Measurements from ENCODE around the gene CCDC149. TPM values are rescaled to one million over a fixed set of nuclear protein-coding genes. Genes with fewer than 3 reads are reported as not detected.

CCDC149 gene
- total RNA-seq, 4 donors from 2014 or later = 0.91 to 13.9 (median 5.7) TPM

- Histone ChIP-seq H3K4me3 (no peak overlapping the region), H3K4me1 (peaks cover 0 to 25% (median 3%) of the 10 kb centered on the region in 3 donors), H3K27ac (no peak overlapping the region), H3K36me3 (peaks cover 0 to 17% (median 0%) of the 10 kb centered on the region in 3 donors), H3K9me3 (no peaks in the 10 kb centered on the region), H3K27me3 (no peaks in the 10 kb centered on the region)
- WGBS, 2 donors = 50 to 57% methylated on average over 6 to 7 of the region's 7 CpGs
- intact Hi-C loops (cut with DNase I) = no loop called here
- TF ChIP-seq CTCF (IDR thresholded peaks at IDR 0.05) = no peak
- TF ChIP-seq POLR2A (IDR thresholded peaks at IDR 0.05) = no peak
- no peak for DNase-seq
These were observed 75.5 kb downstream of the CCDC149 start for GRCh38 chr4:24837336-24837735.

DNA sequence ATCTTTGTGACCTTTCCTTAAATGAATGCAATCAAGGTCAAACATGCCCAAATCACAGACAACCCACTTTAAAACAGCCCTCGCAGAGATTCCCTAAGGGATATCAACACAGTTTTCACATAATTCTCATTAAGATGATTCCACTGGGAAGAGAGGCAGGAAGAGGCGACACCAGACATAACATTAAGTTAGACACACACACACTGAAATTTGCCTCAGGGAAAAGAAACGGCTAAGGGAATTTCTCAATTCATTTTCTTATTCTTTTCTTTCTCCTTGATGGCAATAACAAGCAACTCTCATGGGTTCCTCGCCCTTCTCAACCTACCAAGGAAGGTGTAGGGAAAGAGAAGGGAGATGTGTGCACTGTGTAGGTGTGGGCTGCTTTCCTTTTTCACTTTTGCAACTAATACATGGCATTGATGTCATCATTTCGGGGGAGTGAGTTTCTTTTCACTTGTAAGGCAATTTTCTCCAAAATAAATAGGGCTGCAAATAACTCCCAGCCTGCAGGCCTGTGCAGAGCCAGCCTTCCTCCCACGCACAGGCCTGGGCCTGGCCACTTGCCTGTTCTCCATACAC lies 76.1 kb downstream of the CCDC149 start:
- Histone ChIP-seq H3K4me1 (peaks cover 0 to 19% (median 3%) of the 10 kb centered on the region in 3 donors), H3K27ac (no peak overlapping the region), H3K36me3 (peaks cover 0 to 17% (median 0%) of the 10 kb centered on the region in 3 donors), H3K9me3 (no peaks in the 10 kb centered on the region), H3K4me3 (no peak overlapping the region), H3K27me3 (no peaks in the 10 kb centered on the region)
- intact Hi-C loops (cut with DNase I) = no loop called here
- WGBS, 2 donors = 59 to 62% methylated on average over 5 to 6 of the region's 6 CpGs
- DNase-seq = no peak
- TF ChIP-seq CTCF (IDR thresholded peaks at IDR 0.05) (no peak), POLR2A (IDR thresholded peaks at IDR 0.05) (no peak)

- Histone ChIP-seq H3K4me3 (no peak overlapping the region), H3K27me3 (no peaks in the 10 kb centered on the region), H3K9me3 (no peaks in the 10 kb centered on the region), H3K27ac (no peak overlapping the region), H3K36me3 (peaks cover 0 to 25% (median 0%) of the 10 kb centered on the region in 3 donors), H3K4me1 (peaks cover 0 to 10% (median 3%) of the 10 kb centered on the region in 3 donors)
- 75 to 79% methylated on average over 4 of the region's 4 CpGs for WGBS, 2 donors
- intact Hi-C loops (cut with DNase I) = no loop called here
- no peak for DNase-seq
- TF ChIP-seq POLR2A (IDR thresholded peaks at IDR 0.05) (no peak), CTCF (IDR thresholded peaks at IDR 0.05) (no peak)
These were observed 77.1 kb downstream of the CCDC149 start for GRCh38 chr4:24835696-24836095.

- DNase-seq = no peak
- Histone ChIP-seq H3K36me3 (peaks cover 0 to 38% (median 4%) of the 10 kb centered on the region in 3 donors), H3K27me3 (no peaks in the 10 kb centered on the region), H3K4me1 (no peaks in the 10 kb centered on the region), H3K4me3 (no peak overlapping the region), H3K27ac (no peak overlapping the region), H3K9me3 (no peaks in the 10 kb centered on the region)
- intact Hi-C loops (cut with DNase I) = no loop called here
- WGBS, 2 donors = 90 to 96% methylated on average over 3 of the region's 3 CpGs
- TF ChIP-seq POLR2A (IDR thresholded peaks at IDR 0.05) (no peak), CTCF (IDR thresholded peaks at IDR 0.05) (no peak)
These were observed 81.2 kb downstream of the CCDC149 start for GRCh38 chr4:24831637-24832036.

DNA sequence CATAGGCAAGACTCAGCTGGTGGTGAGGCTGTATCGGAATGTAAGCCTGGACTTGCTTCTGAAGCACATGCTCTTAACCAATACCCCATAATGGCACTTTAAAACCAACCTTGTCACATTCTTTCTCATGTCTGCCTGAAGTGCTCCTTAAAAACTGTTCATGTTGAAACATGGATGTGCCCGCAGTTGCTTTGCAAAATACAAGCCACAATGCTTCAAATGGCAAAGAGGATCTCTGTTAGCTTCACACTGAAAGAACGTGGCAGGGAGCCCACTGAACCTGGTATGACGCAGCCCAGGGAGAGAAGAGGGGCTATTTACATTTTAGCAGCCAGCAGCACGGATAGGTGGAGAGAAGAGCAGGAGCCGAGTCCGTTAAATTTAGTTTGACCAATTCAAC lies 88.1 kb downstream of the CCDC149 start:
- WGBS, 2 donors = 36 to 43% methylated on average over 5 to 7 of the region's 7 CpGs

More for the DNA sequence above, 88.1 kb downstream of the CCDC149 start:
- Histone ChIP-seq H3K36me3 (peaks cover 0 to 23% (median 0%) of the 10 kb centered on the region in 3 donors), H3K4me3 (no peak overlapping the region), H3K9me3 (no peaks in the 10 kb centered on the region), H3K27me3 (no peaks in the 10 kb centered on the region), H3K4me1 (peaks cover 0 to 4% (median 0%) of the 10 kb centered on the region in 3 donors), H3K27ac (no peak overlapping the region)
- intact Hi-C loops (cut with DNase I) = no loop called here
- no peak for TF ChIP-seq CTCF (IDR thresholded peaks at IDR 0.05)
- TF ChIP-seq POLR2A (IDR thresholded peaks at IDR 0.05) = no peak
- no peak for DNase-seq
